PFSK-1 (cell line): ENCODE results near the gene C1orf167.

Experiments
- FOXP2 ChIP-seq: optimal IDR thresholded peaks from 2 replicates; pipeline ENCODE3; 2011; ENCODE audit warnings: borderline replicate concordance, control low read depth, inconsistent platforms; ENCODE audit not compliant: insufficient read depth; ENCODE audit errors: extremely low read length, extremely low read depth
- POLR2AphosphoS5 ChIP-seq: IDR thresholded peaks from 2 replicates; pipeline ENCODE4 v1.6.1; 2012; ENCODE audit warnings: low read depth, mild to moderate bottlenecking, control low read depth, low read length, moderate library complexity
- SIN3A ChIP-seq: IDR thresholded peaks from 2 replicates; pipeline ENCODE4 v1.6.1; 2012; ENCODE audit warnings: mild to moderate bottlenecking, low read length, moderate library complexity, borderline replicate concordance; ENCODE audit not compliant: insufficient read depth
- TAF1 ChIP-seq: IDR thresholded peaks from 2 replicates; pipeline ENCODE4 v1.6.1; 2012; ENCODE audit warnings: low read length, control low read depth, borderline replicate concordance; ENCODE audit not compliant: insufficient read depth
- TF ChIP-seq, protein P1 (sequence below), 2 experiments: IDR thresholded peaks; 2 replicates each; pipeline versions ENCODE4 v1.6.1 to v1.8.0; 2011 to 2012; ENCODE audit warnings: low read depth in 2 of 2, low read length in 2 of 2, control low read depth in 1 of 2, inconsistent platforms in 1 of 2, mild to moderate bottlenecking in 1 of 2, moderate library complexity in 1 of 2; ENCODE audit not compliant: insufficient read depth in 1 of 2

The C1orf167 gene

DNA sequence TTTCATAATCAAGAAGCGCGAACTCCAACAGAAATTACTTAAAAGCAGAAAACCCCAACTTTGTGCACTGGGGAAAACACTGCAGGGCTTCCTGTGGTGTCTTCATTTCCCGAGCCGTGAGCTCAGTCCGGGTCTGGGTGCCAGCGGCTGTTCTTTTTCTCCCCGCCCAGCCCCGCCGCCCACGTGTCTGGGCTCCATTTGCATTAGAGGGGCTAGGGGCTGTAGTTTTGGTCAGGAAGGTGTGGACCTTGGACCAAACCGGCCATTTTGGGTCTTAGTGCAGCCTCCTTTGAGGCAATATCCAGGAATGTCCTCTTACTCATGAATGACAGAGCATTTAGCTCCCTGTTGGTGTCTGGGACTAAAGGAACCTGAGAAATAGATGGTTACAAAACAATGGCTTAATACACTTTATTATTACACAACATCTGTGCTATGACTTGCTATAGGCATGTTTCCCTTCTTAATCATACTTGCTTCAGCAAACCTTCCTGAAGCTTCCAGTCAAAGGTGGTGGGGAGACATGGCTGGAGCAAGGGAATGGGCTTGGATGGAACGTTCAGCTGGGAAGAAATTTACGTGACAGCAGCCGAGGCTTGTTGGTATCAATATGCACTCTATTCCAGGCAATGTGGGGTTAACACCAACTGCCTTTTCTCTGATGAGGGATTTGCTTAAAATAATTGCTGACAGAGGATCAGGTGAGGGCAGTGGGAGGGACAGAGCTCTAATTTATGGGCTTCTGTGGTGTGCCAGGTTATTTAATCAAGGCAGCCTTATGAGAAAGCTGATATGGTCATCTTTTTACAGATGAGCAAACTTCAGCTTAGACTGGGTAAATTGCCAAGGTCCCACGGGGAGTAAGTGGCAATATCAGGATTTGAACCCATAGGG, 25.0 kb upstream of the C1orf167 start:
- TF ChIP-seq POLR2AphosphoS5 (no peak), TAF1 (no peak), SIN3A (no peak), FOXP2 (no peak)
- TF ChIP-seq, protein P1, sequence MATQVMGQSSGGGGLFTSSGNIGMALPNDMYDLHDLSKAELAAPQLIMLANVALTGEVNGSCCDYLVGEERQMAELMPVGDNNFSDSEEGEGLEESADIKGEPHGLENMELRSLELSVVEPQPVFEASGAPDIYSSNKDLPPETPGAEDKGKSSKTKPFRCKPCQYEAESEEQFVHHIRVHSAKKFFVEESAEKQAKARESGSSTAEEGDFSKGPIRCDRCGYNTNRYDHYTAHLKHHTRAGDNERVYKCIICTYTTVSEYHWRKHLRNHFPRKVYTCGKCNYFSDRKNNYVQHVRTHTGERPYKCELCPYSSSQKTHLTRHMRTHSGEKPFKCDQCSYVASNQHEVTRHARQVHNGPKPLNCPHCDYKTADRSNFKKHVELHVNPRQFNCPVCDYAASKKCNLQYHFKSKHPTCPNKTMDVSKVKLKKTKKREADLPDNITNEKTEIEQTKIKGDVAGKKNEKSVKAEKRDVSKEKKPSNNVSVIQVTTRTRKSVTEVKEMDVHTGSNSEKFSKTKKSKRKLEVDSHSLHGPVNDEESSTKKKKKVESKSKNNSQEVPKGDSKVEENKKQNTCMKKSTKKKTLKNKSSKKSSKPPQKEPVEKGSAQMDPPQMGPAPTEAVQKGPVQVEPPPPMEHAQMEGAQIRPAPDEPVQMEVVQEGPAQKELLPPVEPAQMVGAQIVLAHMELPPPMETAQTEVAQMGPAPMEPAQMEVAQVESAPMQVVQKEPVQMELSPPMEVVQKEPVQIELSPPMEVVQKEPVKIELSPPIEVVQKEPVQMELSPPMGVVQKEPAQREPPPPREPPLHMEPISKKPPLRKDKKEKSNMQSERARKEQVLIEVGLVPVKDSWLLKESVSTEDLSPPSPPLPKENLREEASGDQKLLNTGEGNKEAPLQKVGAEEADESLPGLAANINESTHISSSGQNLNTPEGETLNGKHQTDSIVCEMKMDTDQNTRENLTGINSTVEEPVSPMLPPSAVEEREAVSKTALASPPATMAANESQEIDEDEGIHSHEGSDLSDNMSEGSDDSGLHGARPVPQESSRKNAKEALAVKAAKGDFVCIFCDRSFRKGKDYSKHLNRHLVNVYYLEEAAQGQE (IDR thresholded peaks at IDR 0.05; ENCODE audit: insufficient read depth in 1 of 2, low read depth in 2 of 2, low read length in 2 of 2): no peak

DNA sequence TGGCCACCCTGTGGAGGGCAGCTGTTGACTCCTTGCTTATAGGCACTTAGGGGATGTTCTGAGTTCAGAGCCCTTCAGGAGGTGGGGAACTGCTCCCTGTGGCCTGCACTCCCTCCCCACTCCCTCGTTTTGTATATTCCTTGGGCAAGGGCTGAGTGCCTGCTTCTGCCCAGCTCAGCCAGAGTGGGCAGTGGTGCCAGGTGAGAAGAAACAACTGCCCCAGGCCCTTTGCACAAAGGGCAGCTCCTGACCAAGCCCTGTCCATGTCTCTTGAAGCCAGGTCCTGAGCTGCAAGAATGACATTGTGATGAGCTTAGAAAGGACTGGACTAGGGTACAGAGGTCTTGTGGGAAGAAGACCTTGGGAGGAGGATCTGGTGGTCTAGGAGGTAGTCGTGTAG, 23.9 kb upstream of the C1orf167 start:
- TF ChIP-seq POLR2AphosphoS5 (no peak), TAF1 (no peak), FOXP2 (no peak), SIN3A (no peak)
- TF ChIP-seq, protein P1 (IDR thresholded peaks at IDR 0.05; ENCODE audit: insufficient read depth in 1 of 2, low read depth in 2 of 2, low read length in 2 of 2): no peak

DNA sequence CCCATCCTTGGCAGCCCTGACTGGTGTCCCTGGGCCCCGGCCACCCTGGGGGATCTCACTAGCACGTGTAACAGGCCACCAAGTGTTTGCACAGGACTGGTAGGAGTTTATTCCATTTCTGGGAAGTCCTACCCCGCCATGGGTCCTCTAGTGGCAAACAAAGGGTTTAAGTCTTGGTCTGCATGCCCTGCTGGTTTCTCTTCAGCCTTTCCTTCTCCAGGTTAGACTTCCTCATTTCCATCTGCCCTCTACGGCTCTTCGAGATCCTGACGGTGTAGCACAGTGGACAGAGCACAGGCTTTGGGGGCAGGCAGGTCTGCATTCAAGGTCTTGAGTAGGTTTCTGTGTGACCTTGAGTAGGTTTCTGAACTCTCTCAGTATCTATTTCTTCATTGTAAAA, 23.2 kb upstream of the C1orf167 start:
- TF ChIP-seq, protein P1 (IDR thresholded peaks at IDR 0.05; ENCODE audit: insufficient read depth in 1 of 2, low read depth in 2 of 2, low read length in 2 of 2): no peak
- TF ChIP-seq FOXP2 (no peak), TAF1 (no peak), POLR2AphosphoS5 (no peak), SIN3A (no peak)

DNA sequence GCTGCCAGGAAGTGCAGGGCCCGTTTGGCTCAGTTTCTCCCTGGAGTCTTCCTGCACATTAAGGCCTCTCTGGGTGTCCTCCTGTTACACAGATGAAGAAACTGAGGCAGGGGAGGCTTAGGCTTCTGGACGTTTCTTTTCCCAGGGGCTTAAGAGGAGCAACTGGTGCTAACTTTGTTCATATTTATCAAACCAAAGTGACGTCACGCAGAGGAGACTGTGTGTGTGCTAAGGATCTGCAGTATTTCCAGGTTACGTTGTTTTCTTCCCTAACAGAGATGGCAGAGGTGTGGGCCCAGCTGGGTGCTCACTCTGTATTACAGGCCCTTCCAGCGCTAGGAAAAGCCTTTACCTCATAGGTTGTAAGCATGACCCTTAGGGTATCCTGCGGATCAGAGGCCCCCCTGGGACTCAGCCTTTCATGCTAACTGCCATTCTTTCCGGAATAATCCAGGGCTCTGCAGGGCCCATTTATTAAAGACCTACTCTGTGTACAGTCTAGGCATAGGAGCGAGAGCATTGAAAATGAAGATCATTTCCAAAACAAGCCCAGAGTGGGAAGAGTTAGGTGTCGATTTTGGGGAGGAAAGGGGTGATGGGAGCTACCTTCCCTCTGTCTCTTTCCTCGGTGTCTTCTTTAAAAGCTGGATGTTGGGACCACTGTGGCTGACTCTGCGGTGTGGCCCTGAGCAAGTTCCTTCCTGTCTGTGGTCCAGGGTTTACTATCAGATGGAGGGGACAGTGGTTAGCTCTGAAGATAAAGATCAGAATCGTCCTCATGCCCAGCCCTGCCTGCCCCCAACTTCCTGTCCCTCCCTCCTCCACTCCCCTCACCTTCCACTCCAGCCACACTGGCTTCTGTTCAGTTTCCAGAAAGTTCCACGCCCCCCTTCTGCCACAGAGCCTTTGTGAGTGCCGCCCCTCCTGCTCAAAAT, 21.5 kb upstream of the C1orf167 start:
- TF ChIP-seq SIN3A: no peak

DNA sequence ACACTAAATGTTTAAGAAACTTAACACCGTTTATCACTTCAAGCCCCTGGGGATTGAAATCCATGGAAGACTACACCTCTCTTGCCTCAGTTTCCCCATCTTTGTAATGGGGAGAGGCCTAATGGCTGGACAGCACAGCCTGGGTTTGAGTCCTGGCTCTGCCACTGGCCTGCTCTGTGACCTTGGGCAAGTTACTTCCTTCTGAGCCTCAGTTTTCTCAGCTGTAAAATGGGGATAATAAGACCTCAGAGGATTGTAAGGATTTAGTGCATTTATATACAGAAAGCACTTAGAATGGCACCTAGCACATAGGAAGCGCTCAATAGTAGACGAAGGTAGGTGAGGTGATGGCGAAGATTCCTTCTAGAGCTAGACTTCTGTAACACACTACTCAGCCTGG, 20.5 kb upstream of the C1orf167 start:
- no peak for TF ChIP-seq FOXP2
- TF ChIP-seq SIN3A: no peak

DNA sequence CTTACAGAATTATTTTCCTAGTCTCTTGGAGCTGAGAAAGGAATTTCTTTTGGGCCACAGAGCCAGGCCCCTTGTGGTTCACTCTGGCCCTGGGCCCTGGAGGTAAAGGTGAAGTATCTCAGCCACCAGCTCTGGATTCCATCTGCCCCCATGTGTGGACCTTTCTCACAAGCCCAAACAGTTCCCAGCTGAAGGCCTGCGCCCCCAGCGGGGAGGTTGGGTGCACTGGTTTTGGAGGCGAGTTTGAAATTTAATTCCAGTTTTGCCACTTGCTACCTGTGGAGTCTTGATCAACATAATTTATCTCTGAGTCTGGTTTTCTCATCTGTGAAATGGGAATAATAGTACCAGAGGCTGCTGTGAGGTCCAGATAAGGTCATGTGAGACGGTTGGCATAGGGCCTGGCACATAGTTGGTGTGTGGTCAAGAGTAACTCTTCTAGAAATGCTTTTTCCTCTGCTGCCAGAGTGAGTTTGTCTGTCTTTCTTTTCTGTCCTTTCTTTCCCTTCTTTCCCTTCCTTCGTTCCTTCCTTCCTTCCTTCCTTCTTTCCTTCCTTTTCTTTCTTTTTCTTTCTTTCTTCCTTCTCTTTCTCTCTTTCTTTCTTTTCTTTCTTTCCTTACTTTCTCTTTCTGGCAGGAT, 20.0 kb upstream of the C1orf167 start:
- TF ChIP-seq FOXP2 (no peak), TAF1 (no peak), SIN3A (no peak), POLR2AphosphoS5 (no peak)
- TF ChIP-seq, protein P1 (IDR thresholded peaks at IDR 0.05; ENCODE audit: insufficient read depth in 1 of 2, low read depth in 2 of 2, low read length in 2 of 2): no peak
